Measurements from ENCODE around the gene TMEM212. TPM values are rescaled to one million over a fixed set of nuclear protein-coding genes. Genes with fewer than 3 reads are reported as not detected.

TMEM212 gene
- total RNA-seq, 2 experiments from 2014 or later, result not detected

- POLR2A ChIA-PET, result no interaction called here
- no peaks in the 10 kb centered on the region for H3K36me3 Mint-ChIP-seq (ENCODE audit: low read depth)
- H3K27ac Mint-ChIP-seq, result no peak overlapping the region
Measured at GRCh38 chr3:171830518-171830875, 12.7 kb upstream of the TMEM212 start.

GRCh38 chr3:171831936-171832335 is 11.2 kb upstream of the TMEM212 start:
- Mint-ChIP-seq H3K36me3 (ENCODE audit: low read depth) (no peaks in the 10 kb centered on the region), H3K4me3 (no peak overlapping the region), H3K4me1 (peaks cover 11% of the 10 kb centered on the region), H3K9me3 (no peaks in the 10 kb centered on the region), H3K27me3 (peaks cover 11% of the 10 kb centered on the region), H3K27ac (no peak overlapping the region)
- DNase-seq, result no peak
- ChIA-PET POLR2A (no interaction called here), CTCF (no interaction called here)

More at GRCh38 chr3:171830518-171830875, 12.7 kb upstream of the TMEM212 start:
- peaks cover 9% of the 10 kb centered on the region for H3K27me3 Mint-ChIP-seq
- H3K4me1 Mint-ChIP-seq, result peaks cover 12% of the 10 kb centered on the region
- DNase-seq, result no peak
- H3K4me3 Mint-ChIP-seq, result no peak overlapping the region
- no peaks in the 10 kb centered on the region for H3K9me3 Mint-ChIP-seq
- CTCF ChIA-PET, result interaction anchor here (1.3 to 2.8 kb wide), 3 partner anchors 9 to 58 kb away, joined by 3 to 14 read pairs (median 4); partner anchors contain the start of gene PLD1

DNA sequence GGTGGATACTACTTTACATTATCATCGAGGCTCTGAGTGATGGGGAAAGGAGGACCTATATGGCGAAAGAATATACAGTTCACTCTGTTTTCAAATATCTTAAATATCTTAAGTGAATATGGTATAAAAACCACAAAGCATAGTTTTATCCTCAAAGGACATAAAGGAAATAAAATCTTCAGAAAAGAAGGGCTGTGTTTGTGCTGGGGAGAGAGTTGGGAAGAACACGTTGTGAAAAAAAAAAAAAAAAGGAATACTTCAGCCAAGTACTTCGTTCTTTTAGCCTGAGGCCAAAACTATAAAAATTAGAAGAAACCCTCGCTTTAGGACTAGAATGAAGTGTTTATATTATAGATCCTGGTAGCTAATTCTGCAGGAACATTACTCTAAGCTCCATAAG is 10.2 kb upstream of the TMEM212 start:
- H3K27ac Mint-ChIP-seq, result no peak overlapping the region
- H3K36me3 Mint-ChIP-seq (ENCODE audit: low read depth), result no peaks in the 10 kb centered on the region
- POLR2A ChIA-PET, result no interaction called here
- H3K4me3 Mint-ChIP-seq, result no peak overlapping the region
- CTCF ChIA-PET, result interaction anchor here (1.5 to 1.8 kb wide), 5 partner anchors 11 to 783 kb away, joined by 4 to 6 read pairs (median 5); no protein-coding TSS in a partner anchor
- peaks cover 12% of the 10 kb centered on the region for H3K27me3 Mint-ChIP-seq
- no peak for DNase-seq
- peaks cover 2% of the 10 kb centered on the region for H3K4me1 Mint-ChIP-seq
- H3K9me3 Mint-ChIP-seq, result no peaks in the 10 kb centered on the region

- H3K27me3 Mint-ChIP-seq, result peaks cover 14% of the 10 kb centered on the region
- ChIA-PET POLR2A (no interaction called here), CTCF (interaction anchor here (0.9 to 2.6 kb wide), 10 partner anchors 12 to 784 kb away, joined by 3 to 9 read pairs (median 5); no protein-coding TSS in a partner anchor)
Measured at GRCh38 chr3:171833789-171834460, 9.2 kb upstream of the TMEM212 start.

GRCh38 chr3:171834461-171834801 is 8.7 kb upstream of the TMEM212 start:
- ChIA-PET CTCF (interaction anchor here (0.9 to 2.6 kb wide), 10 partner anchors 12 to 784 kb away, joined by 3 to 9 read pairs (median 5); no protein-coding TSS in a partner anchor), POLR2A (no interaction called here)
- peaks cover 14% of the 10 kb centered on the region for H3K27me3 Mint-ChIP-seq
- no peak overlapping the region for H3K4me3 Mint-ChIP-seq
- H3K36me3 Mint-ChIP-seq (ENCODE audit: low read depth), result no peaks in the 10 kb centered on the region
- H3K4me1 Mint-ChIP-seq, result no peaks in the 10 kb centered on the region
- DNase-seq, result no peak
- H3K9me3 Mint-ChIP-seq, result no peaks in the 10 kb centered on the region
- no peak overlapping the region for H3K27ac Mint-ChIP-seq

More at GRCh38 chr3:171833789-171834460, 9.2 kb upstream of the TMEM212 start:
- H3K9me3 Mint-ChIP-seq, result no peaks in the 10 kb centered on the region
- DNase-seq, result no peak
- H3K36me3 Mint-ChIP-seq (ENCODE audit: low read depth), result no peaks in the 10 kb centered on the region
- no peaks in the 10 kb centered on the region for H3K4me1 Mint-ChIP-seq
- H3K27ac Mint-ChIP-seq, result no peak overlapping the region
- H3K4me3 Mint-ChIP-seq, result no peak overlapping the region

GRCh38 chr3:171835116-171835515 is 8.0 kb upstream of the TMEM212 start:
- no peaks in the 10 kb centered on the region for H3K4me1 Mint-ChIP-seq
- H3K36me3 Mint-ChIP-seq (ENCODE audit: low read depth), result no peaks in the 10 kb centered on the region
- H3K4me3 Mint-ChIP-seq, result no peak overlapping the region
- H3K27me3 Mint-ChIP-seq, result peaks cover 14% of the 10 kb centered on the region
- DNase-seq, result no peak
- ChIA-PET POLR2A (no interaction called here), CTCF (interaction anchor here (1.6 to 2.6 kb wide), 4 partner anchors 191 to 785 kb away, joined by 4 to 9 read pairs (median 6); no protein-coding TSS in a partner anchor)
- H3K9me3 Mint-ChIP-seq, result no peaks in the 10 kb centered on the region
- H3K27ac Mint-ChIP-seq, result no peak overlapping the region

GRCh38 chr3:171835613-171836012 is 7.5 kb upstream of the TMEM212 start:
- POLR2A ChIA-PET, result no interaction called here
- Mint-ChIP-seq H3K27ac (no peak overlapping the region), H3K4me3 (no peak overlapping the region), H3K36me3 (ENCODE audit: low read depth) (no peaks in the 10 kb centered on the region), H3K27me3 (peaks cover 17% of the 10 kb centered on the region), H3K4me1 (no peaks in the 10 kb centered on the region), H3K9me3 (no peaks in the 10 kb centered on the region)
- CTCF ChIA-PET, result interaction anchor here (2.6 kb wide), 1 partner anchor 506 kb away, joined by 9 read pairs; no protein-coding TSS in a partner anchor
- no peak for DNase-seq

DNA sequence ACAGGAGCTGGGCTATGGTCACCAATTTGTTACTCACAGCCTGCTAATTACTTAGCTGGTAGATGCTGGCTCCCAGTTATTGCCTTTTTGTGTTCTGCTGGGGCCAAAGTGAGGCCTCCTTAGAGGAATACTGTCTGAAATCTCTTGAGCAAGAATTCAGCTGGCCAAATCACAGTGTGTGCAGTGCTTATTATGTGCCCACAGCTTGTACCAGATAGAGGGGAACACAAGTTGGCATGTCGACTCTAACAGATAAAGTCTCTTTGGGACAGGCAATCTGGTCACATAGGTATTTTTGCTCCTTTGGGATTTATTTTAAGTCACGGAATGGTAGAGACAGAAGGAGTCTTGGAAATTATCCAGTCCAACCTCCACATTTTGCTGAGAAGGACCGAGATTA is 6.3 kb upstream of the TMEM212 start:
- Mint-ChIP-seq H3K4me1 (no peaks in the 10 kb centered on the region), H3K27ac (no peak overlapping the region), H3K36me3 (ENCODE audit: low read depth) (no peaks in the 10 kb centered on the region), H3K27me3 (peaks cover 21% of the 10 kb centered on the region), H3K9me3 (no peaks in the 10 kb centered on the region), H3K4me3 (no peak overlapping the region)
- ChIA-PET POLR2A (interaction anchor here (0.6 to 0.8 kb wide), 2 partner anchors 176 to 272 kb away, joined by 3 read pairs; no protein-coding TSS in a partner anchor), CTCF (no interaction called here)
- no peak for DNase-seq

DNA sequence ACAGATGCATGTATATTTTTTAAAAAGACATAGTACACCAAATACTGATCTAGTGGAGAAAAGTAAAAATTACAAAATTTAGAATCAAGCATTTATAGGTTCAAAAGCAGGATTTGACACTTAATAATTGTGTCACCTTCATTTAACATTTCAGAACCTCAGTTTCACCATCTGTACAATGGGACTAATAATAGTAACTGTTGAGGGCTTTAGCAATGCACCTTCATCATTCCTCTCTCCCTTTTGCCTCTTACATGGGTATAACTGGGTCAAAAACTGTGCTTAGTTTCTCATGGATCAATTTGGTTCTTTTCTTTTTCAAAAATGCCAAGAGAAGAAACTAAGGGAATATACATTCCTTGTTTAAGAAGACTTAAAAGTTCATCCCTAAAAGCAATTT is 5.5 kb upstream of the TMEM212 start:
- Mint-ChIP-seq H3K4me3 (no peak overlapping the region), H3K27me3 (peaks cover 16% of the 10 kb centered on the region), H3K4me1 (no peaks in the 10 kb centered on the region), H3K36me3 (ENCODE audit: low read depth) (no peaks in the 10 kb centered on the region), H3K27ac (no peak overlapping the region), H3K9me3 (no peaks in the 10 kb centered on the region)
- no peak for DNase-seq
- POLR2A ChIA-PET, result no interaction called here
- CTCF ChIA-PET, result no interaction called here

DNA sequence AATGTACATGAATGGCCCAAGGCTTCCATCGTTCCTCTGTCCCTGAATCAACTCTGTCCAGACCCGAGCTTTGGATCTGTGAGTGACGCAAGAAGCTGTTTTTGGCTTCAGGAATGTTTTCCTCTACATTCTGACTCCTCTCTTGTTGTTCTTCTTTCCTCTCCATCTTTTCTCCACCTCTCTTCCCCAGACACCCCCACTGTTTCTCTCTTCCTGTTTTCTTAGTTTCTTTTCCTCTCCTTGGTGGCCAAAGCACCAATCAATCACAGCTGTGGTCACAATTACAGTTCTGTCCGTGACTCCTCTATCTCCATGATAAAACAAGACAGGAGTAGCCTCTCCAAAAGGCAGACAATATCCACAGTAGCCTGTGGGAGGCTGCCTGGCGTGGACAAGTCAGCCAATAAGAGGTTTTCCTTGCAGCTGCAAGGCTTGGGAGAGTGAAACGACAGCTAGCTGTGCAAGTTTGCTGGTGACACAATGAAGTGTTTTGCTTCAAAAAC is 4.9 kb upstream of the TMEM212 start:
- Mint-ChIP-seq H3K27ac (no peak overlapping the region), H3K9me3 (no peaks in the 10 kb centered on the region), H3K36me3 (ENCODE audit: low read depth) (no peaks in the 10 kb centered on the region), H3K27me3 (peaks cover 14% of the 10 kb centered on the region), H3K4me1 (no peaks in the 10 kb centered on the region), H3K4me3 (no peak overlapping the region)
- ChIA-PET POLR2A (no interaction called here), CTCF (interaction anchor here (1.0 kb wide), 1 partner anchor 504 kb away, joined by 3 read pairs; no protein-coding TSS in a partner anchor)
- DNase-seq, result no peak

DNA sequence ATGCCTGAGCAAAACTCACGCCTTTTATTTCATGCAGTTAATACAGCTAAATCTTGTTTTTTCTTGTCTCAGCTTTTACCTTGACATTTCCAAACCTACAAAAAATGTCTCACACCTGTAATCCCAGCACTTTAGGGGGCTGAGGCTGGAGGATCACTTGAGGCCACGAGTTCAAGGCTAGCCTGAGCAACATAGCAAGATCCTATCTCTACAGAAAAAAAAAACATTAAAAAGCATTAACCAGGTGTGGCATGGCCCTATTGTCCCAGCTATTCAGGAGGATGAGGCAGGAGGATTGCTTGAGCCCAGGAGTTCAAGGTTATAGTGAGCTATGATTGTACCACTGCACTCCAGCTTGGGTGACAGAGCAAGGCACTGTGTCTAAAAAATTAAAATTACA is 3.9 kb upstream of the TMEM212 start:
- DNase-seq, result no peak
- Mint-ChIP-seq H3K9me3 (no peaks in the 10 kb centered on the region), H3K27ac (no peak overlapping the region), H3K4me1 (no peaks in the 10 kb centered on the region), H3K27me3 (peaks cover 14% of the 10 kb centered on the region), H3K36me3 (ENCODE audit: low read depth) (no peaks in the 10 kb centered on the region), H3K4me3 (no peak overlapping the region)
- ChIA-PET CTCF (interaction anchor here (0.9 to 1.0 kb wide), 2 partner anchors 9 to 503 kb away, joined by 3 read pairs; no protein-coding TSS in a partner anchor), POLR2A (no interaction called here)

GRCh38 chr3:171840445-171840810 is 2.7 kb upstream of the TMEM212 start:
- Mint-ChIP-seq H3K4me1 (no peaks in the 10 kb centered on the region), H3K4me3 (no peak overlapping the region), H3K36me3 (ENCODE audit: low read depth) (no peaks in the 10 kb centered on the region), H3K27ac (no peak overlapping the region), H3K9me3 (no peaks in the 10 kb centered on the region), H3K27me3 (peaks cover 14% of the 10 kb centered on the region)
- POLR2A ChIA-PET, result no interaction called here
- CTCF ChIA-PET, result interaction anchor here (1.7 to 2.0 kb wide), 2 partner anchors 12 to 492 kb away, joined by 4 to 5 read pairs; no protein-coding TSS in a partner anchor
- no peak for DNase-seq

- no peak for DNase-seq
Measured at GRCh38 chr3:171840811-171841619, 2.1 kb upstream of the TMEM212 start.

More at GRCh38 chr3:171840811-171841619, 2.1 kb upstream of the TMEM212 start:
- Mint-ChIP-seq H3K27ac (no peak overlapping the region), H3K36me3 (ENCODE audit: low read depth) (no peaks in the 10 kb centered on the region), H3K4me1 (peaks cover 3% of the 10 kb centered on the region), H3K9me3 (no peaks in the 10 kb centered on the region), H3K4me3 (no peak overlapping the region), H3K27me3 (peaks cover 12% of the 10 kb centered on the region)
- ChIA-PET CTCF (interaction anchor here (1.7 to 2.0 kb wide), 2 partner anchors 12 to 491 kb away, joined by 4 to 5 read pairs; no protein-coding TSS in a partner anchor), POLR2A (no interaction called here)

All from activated CD4-positive, alpha-beta memory T cell treated with anti-CD3 and anti-CD28 coated beads, Interleukin-2, amount 10 ng/mL, durations not matched to agents 7 days and 5 days (primary cell).